Activated naive CD4-positive, alpha-beta T cell treated with anti-CD3 and anti-CD28 coated beads, Interleukin-2, amount 10 ng/mL, durations not matched to agents 7 days and 5 days (primary cell): Measurements from ENCODE around the gene STOX1.
"Not testable (repeated sequence)": the region's sequence is repeated elsewhere in the genome, so short reads cannot be mapped to it uniquely, and the experiment has no call there.

ENCODE experiments used
- CTCF ChIA-PET: fragments of 350-600 bp; sonication (Branson Sonifier 250); formaldehyde crosslinking; loops from one replicate; lab custom pipeline; 2021; ENCODE audit warnings: antibody characterized with exemption; lab: Charles Lee
- DNase-seq: peaks from one replicate; pipeline ENCODE4 v3.0.0-alpha.2; 2020
- H3K27ac Mint-ChIP-seq: one replicate; pipeline ENCODE4 v1.8.0; 2021; ENCODE audit warnings: mild to moderate bottlenecking, moderate library complexity, mixed read lengths
- H3K27me3 Mint-ChIP-seq: one replicate; pipeline ENCODE4 v1.8.0; 2021; ENCODE audit warnings: mild to moderate bottlenecking, mixed read lengths
- H3K36me3 Mint-ChIP-seq: one replicate; pipeline ENCODE4 v1.8.0; 2021; ENCODE audit warnings: mixed read lengths
- H3K4me1 Mint-ChIP-seq: one replicate; pipeline ENCODE4 v1.8.0; 2021; ENCODE audit warnings: mixed read lengths
- H3K4me3 Mint-ChIP-seq: one replicate; pipeline ENCODE4 v1.8.0; 2021; ENCODE audit warnings: mild to moderate bottlenecking, moderate library complexity, mixed read lengths
- H3K9me3 Mint-ChIP-seq: one replicate; pipeline ENCODE4 v1.8.0; 2021; ENCODE audit warnings: mixed read lengths

Gene STOX1

GRCh38 chr10:68880181-68880580 lies 52.9 kb downstream of the STOX1 start:
- no peak for DNase-seq
- no peaks in the 10 kb centered on the region for H3K9me3 Mint-ChIP-seq
- no peak overlapping the region for H3K27ac Mint-ChIP-seq
- CTCF ChIA-PET, result interaction anchor here (0.7 kb wide), 1 partner anchor 122 kb away, joined by 3 read pairs; no protein-coding TSS in a partner anchor
- no peaks in the 10 kb centered on the region for H3K36me3 Mint-ChIP-seq
- H3K4me3 Mint-ChIP-seq, result no peak overlapping the region
- H3K4me1 Mint-ChIP-seq, result no peaks in the 10 kb centered on the region
- peaks cover 10% of the 10 kb centered on the region for H3K27me3 Mint-ChIP-seq

GRCh38 chr10:68895041-68895440 lies 67.7 kb downstream of the STOX1 start:
- peaks cover 12% of the 10 kb centered on the region for H3K4me1 Mint-ChIP-seq
- CTCF ChIA-PET, result interaction anchor here (1.1 kb wide), 1 partner anchor 11 kb away, joined by 3 read pairs; no protein-coding TSS in a partner anchor

GRCh38 chr10:68897336-68897741 lies 70.0 kb downstream of the STOX1 start:
- no peak overlapping the region for H3K4me3 Mint-ChIP-seq
- H3K9me3 Mint-ChIP-seq, result no peaks in the 10 kb centered on the region
- CTCF ChIA-PET, result interaction anchor here (0.6 to 1.7 kb wide), 6 partner anchors 10 to 1042 kb away, joined by 3 to 8 read pairs (median 4); partner anchors contain the start of genes DNA2 and STOX1
- H3K27me3 Mint-ChIP-seq, result peaks cover 14% of the 10 kb centered on the region
- H3K27ac Mint-ChIP-seq, result no peak overlapping the region
- peak; percentile 67 for DNase-seq
- peaks cover 3% of the 10 kb centered on the region for H3K36me3 Mint-ChIP-seq
- H3K4me1 Mint-ChIP-seq, result peaks cover 28% of the 10 kb centered on the region

More at GRCh38 chr10:68895041-68895440, 67.7 kb downstream of the STOX1 start:
- no peak overlapping the region for H3K27ac Mint-ChIP-seq
- no peaks in the 10 kb centered on the region for H3K36me3 Mint-ChIP-seq
- H3K27me3 Mint-ChIP-seq, result peaks cover 14% of the 10 kb centered on the region
- H3K9me3 Mint-ChIP-seq, result no peaks in the 10 kb centered on the region
- DNase-seq, result no peak
- no peak overlapping the region for H3K4me3 Mint-ChIP-seq

GRCh38 chr10:68899186-68899745 lies 71.9 kb downstream of the STOX1 start:
- no peak overlapping the region for H3K27ac Mint-ChIP-seq
- peak overlapping the region; percentile 27 for H3K4me3 Mint-ChIP-seq
- H3K36me3 Mint-ChIP-seq, result peaks cover 12% of the 10 kb centered on the region
- CTCF ChIA-PET, result interaction anchor here (1.1 to 1.3 kb wide), 3 partner anchors 10 to 594 kb away, joined by 3 to 5 read pairs (median 3); no protein-coding TSS in a partner anchor
- no peak for DNase-seq
- H3K9me3 Mint-ChIP-seq, result no peaks in the 10 kb centered on the region
- peaks cover 41% of the 10 kb centered on the region for H3K4me1 Mint-ChIP-seq
- H3K27me3 Mint-ChIP-seq, result peaks cover 4% of the 10 kb centered on the region

- H3K27ac Mint-ChIP-seq, result peak overlapping the region; percentile 98
- no peak for DNase-seq
- CTCF ChIA-PET, result interaction anchor here (1.1 to 1.3 kb wide), 2 partner anchors 11 to 552 kb away, joined by 3 to 5 read pairs; no protein-coding TSS in a partner anchor
- peaks cover 52% of the 10 kb centered on the region for H3K4me1 Mint-ChIP-seq
- peaks cover 16% of the 10 kb centered on the region for H3K36me3 Mint-ChIP-seq
- H3K4me3 Mint-ChIP-seq, result peak overlapping the region; percentile 81
- H3K9me3 Mint-ChIP-seq, result no peaks in the 10 kb centered on the region
- H3K27me3 Mint-ChIP-seq, result no peaks in the 10 kb centered on the region
Measured at GRCh38 chr10:68900427-68901104, 73.2 kb downstream of the STOX1 start.

GRCh38 chr10:68901105-68901927 lies 74.0 kb downstream of the STOX1 start, which contains the start of gene DDX50:
DDX50 (plus strand) TSS chr10:68901315; CDS start chr10:68901385, 70 bp downstream.
- peak; percentile 97 for DNase-seq
- no peaks in the 10 kb centered on the region for H3K27me3 Mint-ChIP-seq
- peaks cover 19% of the 10 kb centered on the region for H3K36me3 Mint-ChIP-seq
- CTCF ChIA-PET, result no interaction called here
- peak within 1 kb of the TSS; percentile 81 for H3K4me3 Mint-ChIP-seq
- H3K4me1 Mint-ChIP-seq, result peaks cover 56% of the 10 kb centered on the region
- no peaks in the 10 kb centered on the region for H3K9me3 Mint-ChIP-seq
- peak within 1 kb of the TSS; percentile 98 for H3K27ac Mint-ChIP-seq

- DNase-seq, result no peak
- no peaks in the 10 kb centered on the region for H3K27me3 Mint-ChIP-seq
- peak overlapping the region; percentile 0 for H3K27ac Mint-ChIP-seq
- peaks cover 26% of the 10 kb centered on the region for H3K36me3 Mint-ChIP-seq
- peak overlapping the region; percentile 81 for H3K4me3 Mint-ChIP-seq
- no peaks in the 10 kb centered on the region for H3K9me3 Mint-ChIP-seq
- CTCF ChIA-PET, result interaction anchor here (0.9 kb wide), 1 partner anchor 104 kb away, joined by 4 read pairs; no protein-coding TSS in a partner anchor
- H3K4me1 Mint-ChIP-seq, result peaks cover 62% of the 10 kb centered on the region
Measured at GRCh38 chr10:68902382-68902781, 75.1 kb downstream of the STOX1 start.

GRCh38 chr10:68924593-68924992 lies 97.3 kb downstream of the STOX1 start:
- CTCF ChIA-PET, result no interaction called here
- no peaks in the 10 kb centered on the region for H3K27me3 Mint-ChIP-seq
- H3K4me3 Mint-ChIP-seq, result no peak overlapping the region
- no peaks in the 10 kb centered on the region for H3K9me3 Mint-ChIP-seq
- DNase-seq, result no peak
- peaks cover 29% of the 10 kb centered on the region for H3K36me3 Mint-ChIP-seq
- H3K27ac Mint-ChIP-seq, result peak overlapping the region; percentile 17
- H3K4me1 Mint-ChIP-seq, result no peaks in the 10 kb centered on the region

- Mint-ChIP-seq H3K9me3 (no peaks in the 10 kb centered on the region), H3K27ac (no peak overlapping the region), H3K27me3 (no peaks in the 10 kb centered on the region), H3K4me3 (no peak overlapping the region), H3K36me3 (peaks cover 29% of the 10 kb centered on the region), H3K4me1 (no peaks in the 10 kb centered on the region)
- no peak for DNase-seq
- CTCF ChIA-PET, result no interaction called here
Measured at GRCh38 chr10:68925489-68925888, 98.2 kb downstream of the STOX1 start.

- H3K27ac Mint-ChIP-seq, H3K9me3 Mint-ChIP-seq, H3K4me1 Mint-ChIP-seq, H3K4me3 Mint-ChIP-seq, H3K27me3 Mint-ChIP-seq, CTCF ChIA-PET, DNase-seq: not testable (repeated sequence)
- peaks cover 38% of the 10 kb centered on the region for H3K36me3 Mint-ChIP-seq
Measured at GRCh38 chr10:68929157-68929556, 101.8 kb downstream of the STOX1 start.

GRCh38 chr10:68929888-68930287 lies 102.6 kb downstream of the STOX1 start:
- H3K27me3 Mint-ChIP-seq, H3K27ac Mint-ChIP-seq, CTCF ChIA-PET, H3K9me3 Mint-ChIP-seq, DNase-seq, H3K4me3 Mint-ChIP-seq, H3K4me1 Mint-ChIP-seq: not testable (repeated sequence)
- peaks cover 36% of the 10 kb centered on the region for H3K36me3 Mint-ChIP-seq

GRCh38 chr10:68932860-68933259 lies 105.5 kb downstream of the STOX1 start:
- DNase-seq, H3K4me1 Mint-ChIP-seq, H3K9me3 Mint-ChIP-seq, H3K4me3 Mint-ChIP-seq, H3K27me3 Mint-ChIP-seq, H3K27ac Mint-ChIP-seq: not testable (repeated sequence)
- H3K36me3 Mint-ChIP-seq, result peaks cover 49% of the 10 kb centered on the region
- CTCF ChIA-PET, result interaction anchor here (0.6 kb wide), 1 partner anchor 722 kb away, joined by 3 read pairs; no protein-coding TSS in a partner anchor

GRCh38 chr10:68934994-68935393 lies 107.7 kb downstream of the STOX1 start:
- Mint-ChIP-seq H3K27me3 (no peaks in the 10 kb centered on the region), H3K4me3 (no peak overlapping the region), H3K4me1 (peaks cover 2% of the 10 kb centered on the region), H3K9me3 (no peaks in the 10 kb centered on the region), H3K36me3 (peaks cover 51% of the 10 kb centered on the region), H3K27ac (no peak overlapping the region)
- DNase-seq, result no peak
- CTCF ChIA-PET, result no interaction called here

- H3K4me3 Mint-ChIP-seq, result no peak overlapping the region
- DNase-seq, result no peak
- no peaks in the 10 kb centered on the region for H3K9me3 Mint-ChIP-seq
- peaks cover 2% of the 10 kb centered on the region for H3K4me1 Mint-ChIP-seq
- CTCF ChIA-PET, result no interaction called here
- no peak overlapping the region for H3K27ac Mint-ChIP-seq
- H3K36me3 Mint-ChIP-seq, result peaks cover 40% of the 10 kb centered on the region
- H3K27me3 Mint-ChIP-seq, result no peaks in the 10 kb centered on the region
Measured at GRCh38 chr10:68938117-68938516, 110.8 kb downstream of the STOX1 start.
